ENCODE results near the gene RAB11B. TPM values are rescaled to one million over a fixed set of nuclear protein-coding genes. Genes with fewer than 3 reads are reported as not detected.

Gene RAB11B
- total and polyA plus RNA-seq, 2 of the 13 experiments (the other 11 are each of a cell fraction or from before 2014, with no cell fraction given) = 6.0 to 28.4 TPM

- TF ChIP-seq ZNF891 (CRISPR knock-in tag; IDR thresholded peaks at IDR 0.05) (no peak), HNF4G (IDR thresholded peaks at IDR 0.05; ENCODE audit: borderline replicate concordance, low read depth, low read length) (no peak), HNF4G (CRISPR knock-in tag; IDR thresholded peaks at IDR 0.05; ENCODE audit: borderline replicate concordance, low read depth) (no peak), SIN3A (IDR thresholded peaks at IDR 0.05; ENCODE audit: borderline replicate concordance, low read depth, low read length) (no peak), FOXA1 (IDR thresholded peaks at IDR 0.05) (no peak), FOXA1 (CRISPR knock-in tag; IDR thresholded peaks at IDR 0.05) (no peak), AGO1 (IDR thresholded peaks at IDR 0.05; ENCODE audit: low read depth, low read length, poor library complexity, severe bottlenecking) (no peak), ZNF331 (CRISPR knock-in tag; IDR thresholded peaks at IDR 0.05) (peak; percentile 39; the same call in 1 of the 2 replicates), UBTF (CRISPR knock-in tag; IDR thresholded peaks at IDR 0.05) (no peak), ZBTB43 (CRISPR knock-in tag; conservative IDR thresholded peaks at IDR 0.05) (no peak), PAWR (CRISPR knock-in tag; IDR thresholded peaks at IDR 0.05; ENCODE audit: borderline replicate concordance) (no peak), NFKB2 (CRISPR knock-in tag; IDR thresholded peaks at IDR 0.05; ENCODE audit: borderline replicate concordance) (no peak), RBM22 (optimal IDR thresholded peaks at IDR 0.05; ENCODE audit: low read length) (no peak), ZNF382 (CRISPR knock-in tag; IDR thresholded peaks at IDR 0.05; ENCODE audit: borderline replicate concordance) (no peak), BATF2 (CRISPR knock-in tag; IDR thresholded peaks at IDR 0.05) (no peak), ZNF704 (CRISPR knock-in tag; IDR thresholded peaks at IDR 0.05; ENCODE audit: borderline replicate concordance) (no peak), ZNF605 (CRISPR knock-in tag; IDR thresholded peaks at IDR 0.05) (peak; percentile 62), SMARCC2 (IDR thresholded peaks at IDR 0.05) (no peak), BCL6 (CRISPR knock-in tag; IDR thresholded peaks at IDR 0.05) (peak; percentile 28; the same call in 1 of the 2 replicates), CEBPG (CRISPR knock-in tag; IDR thresholded peaks at IDR 0.05) (peak; percentile 57), PHF21A (CRISPR knock-in tag; IDR thresholded peaks at IDR 0.05) (peak; percentile 56), THYN1 (CRISPR knock-in tag; IDR thresholded peaks at IDR 0.05; ENCODE audit: borderline replicate concordance, low read depth) (no peak), ZNF616 (CRISPR knock-in tag; IDR thresholded peaks at IDR 0.05; ENCODE audit: low read depth) (no peak), KMT2B (CRISPR knock-in tag; IDR thresholded peaks at IDR 0.05) (no peak), POLR2AphosphoS5 (IDR thresholded peaks at IDR 0.05; ENCODE audit: low read depth, low read length) (peak; percentile 27; the same call in 1 of the 2 replicates), PHF5A (CRISPR knock-in tag; IDR thresholded peaks at IDR 0.05; ENCODE audit: low read depth, unreplicated experiment) (no peak)
- TF ChIP-seq, protein P1, sequence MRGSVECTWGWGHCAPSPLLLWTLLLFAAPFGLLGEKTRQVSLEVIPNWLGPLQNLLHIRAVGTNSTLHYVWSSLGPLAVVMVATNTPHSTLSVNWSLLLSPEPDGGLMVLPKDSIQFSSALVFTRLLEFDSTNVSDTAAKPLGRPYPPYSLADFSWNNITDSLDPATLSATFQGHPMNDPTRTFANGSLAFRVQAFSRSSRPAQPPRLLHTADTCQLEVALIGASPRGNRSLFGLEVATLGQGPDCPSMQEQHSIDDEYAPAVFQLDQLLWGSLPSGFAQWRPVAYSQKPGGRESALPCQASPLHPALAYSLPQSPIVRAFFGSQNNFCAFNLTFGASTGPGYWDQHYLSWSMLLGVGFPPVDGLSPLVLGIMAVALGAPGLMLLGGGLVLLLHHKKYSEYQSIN (CRISPR knock-in tag; IDR thresholded peaks at IDR 0.05; ENCODE audit: borderline replicate concordance) = no peak
Observed at GRCh38 chr19:8423817-8424223, 33.7 kb downstream of the RAB11B start (continued).
